Adrenal gland (tissue), 5 donors: ENCODE results near the gene MSH5.

ENCODE experiments used
- POLR2A ChIP-seq, 2 donors: fragments of 450-650 bp; IDR thresholded peaks; one replicate each; pipeline ENCODE4 v1.6.1; 2017; ENCODE audit warnings: antibody characterized with exemption in 2 of 2, mild to moderate bottlenecking in 2 of 2, moderate library complexity in 1 of 2
- TF ChIP-seq, protein P1 (sequence below), 6 experiments: fragments of 450-650 bp in 4 of 6; fragments of 200-600 bp in 2 of 6; sonication (generic) in 1 of 6; IDR thresholded peaks; 1 replicate in 5 of 6; 2 replicates in 1 of 6; pipeline versions ENCODE4 v1.5.1 to v1.8.0; 2016 to 2021; ENCODE audit warnings: antibody characterized with exemption in 6 of 6, mild to moderate bottlenecking in 2 of 6, moderate library complexity in 1 of 6
- donor health status: DM: no; HTN: no; CAD: no.

GRCh38 chr6:31796993-31797385, 57.2 kb downstream of the MSH5 start:
- TF ChIP-seq, protein P1, sequence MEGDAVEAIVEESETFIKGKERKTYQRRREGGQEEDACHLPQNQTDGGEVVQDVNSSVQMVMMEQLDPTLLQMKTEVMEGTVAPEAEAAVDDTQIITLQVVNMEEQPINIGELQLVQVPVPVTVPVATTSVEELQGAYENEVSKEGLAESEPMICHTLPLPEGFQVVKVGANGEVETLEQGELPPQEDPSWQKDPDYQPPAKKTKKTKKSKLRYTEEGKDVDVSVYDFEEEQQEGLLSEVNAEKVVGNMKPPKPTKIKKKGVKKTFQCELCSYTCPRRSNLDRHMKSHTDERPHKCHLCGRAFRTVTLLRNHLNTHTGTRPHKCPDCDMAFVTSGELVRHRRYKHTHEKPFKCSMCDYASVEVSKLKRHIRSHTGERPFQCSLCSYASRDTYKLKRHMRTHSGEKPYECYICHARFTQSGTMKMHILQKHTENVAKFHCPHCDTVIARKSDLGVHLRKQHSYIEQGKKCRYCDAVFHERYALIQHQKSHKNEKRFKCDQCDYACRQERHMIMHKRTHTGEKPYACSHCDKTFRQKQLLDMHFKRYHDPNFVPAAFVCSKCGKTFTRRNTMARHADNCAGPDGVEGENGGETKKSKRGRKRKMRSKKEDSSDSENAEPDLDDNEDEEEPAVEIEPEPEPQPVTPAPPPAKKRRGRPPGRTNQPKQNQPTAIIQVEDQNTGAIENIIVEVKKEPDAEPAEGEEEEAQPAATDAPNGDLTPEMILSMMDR (IDR thresholded peaks at IDR 0.05) = no peak
- no peak for TF ChIP-seq POLR2A (IDR thresholded peaks at IDR 0.05)
